Measurements from ENCODE around the gene MOB3A. TPM values are rescaled to one million over a fixed set of nuclear protein-coding genes. Genes with fewer than 3 reads are reported as not detected.
A peak's percentile ranks its signal among the peaks of the same experiment; 100 is the strongest.

Gene MOB3A
- total and polyA plus RNA-seq, 9 of the 15 experiments (the other 6 are each of a cell fraction or from before 2014, with no cell fraction given), result 1.1 to 24.1 (median 6.0) TPM

GRCh38 chr19:2059422-2060201 lies 36.5 kb downstream of the MOB3A start (continued):
- TF ChIP-seq MAX (CRISPR knock-in tag; IDR thresholded peaks at IDR 0.05) (peak; percentile 95), ZNF146 (CRISPR knock-in tag; IDR thresholded peaks at IDR 0.05; ENCODE audit: unreplicated experiment) (no peak), RBFOX2 (IDR thresholded peaks at IDR 0.05; ENCODE audit: low read depth, low read length) (peak; percentile 97), ZNF586 (CRISPR knock-in tag; conservative IDR thresholded peaks at IDR 0.05) (peak; percentile 98), CHAMP1 (IDR thresholded peaks at IDR 0.05) (no peak), STAT6 (CRISPR knock-in tag; IDR thresholded peaks at IDR 0.05) (0 out of 2 replicates have a peak, but pooled peaks have one; percentile 23), HMG20B (CRISPR knock-in tag; IDR thresholded peaks at IDR 0.05) (no peak; the same call in 1 of the 2 replicates), CCAR2 (IDR thresholded peaks at IDR 0.05; ENCODE audit: low read depth, low read length) (no peak), TAF9B (IDR thresholded peaks at IDR 0.05; ENCODE audit: partially characterized antibody) (peak; percentile 73), SREBF2 (CRISPR knock-in tag; IDR thresholded peaks at IDR 0.05) (no peak), ZNF780A (CRISPR knock-in tag; IDR thresholded peaks at IDR 0.05) (peak; percentile 69; the same call in 1 of the 2 replicates), YBX1 (IDR thresholded peaks at IDR 0.05) (no peak), NR4A1 (CRISPR knock-in tag; IDR thresholded peaks at IDR 0.05) (peak; percentile 4; the same call in 1 of the 2 replicates), NR4A1 (tag; IDR thresholded peaks at IDR 0.05) (peak; percentile 94), ZNF133 (CRISPR knock-in tag; IDR thresholded peaks at IDR 0.05) (0 out of 2 replicates have a peak, but pooled peaks have one; percentile 6), LCOR (CRISPR knock-in tag; IDR thresholded peaks at IDR 0.05) (peak; percentile 79), SP2 (IDR thresholded peaks at IDR 0.05; ENCODE audit: extremely low read depth, low read depth, low read length, poor library complexity, severe bottlenecking) (no peak), ZNF24 (IDR thresholded peaks at IDR 0.05) (0 out of 2 replicates have a peak, but pooled peaks have one; percentile 25), CEBPB (tag; IDR thresholded peaks at IDR 0.05) (peak; percentile 93), E2F4 (CRISPR knock-in tag; IDR thresholded peaks at IDR 0.05; ENCODE audit: low read depth) (no peak), ELF2 (CRISPR knock-in tag; IDR thresholded peaks at IDR 0.05) (peak; percentile 60; the same call in 1 of the 2 replicates)
- TF ChIP-seq, protein P1, sequence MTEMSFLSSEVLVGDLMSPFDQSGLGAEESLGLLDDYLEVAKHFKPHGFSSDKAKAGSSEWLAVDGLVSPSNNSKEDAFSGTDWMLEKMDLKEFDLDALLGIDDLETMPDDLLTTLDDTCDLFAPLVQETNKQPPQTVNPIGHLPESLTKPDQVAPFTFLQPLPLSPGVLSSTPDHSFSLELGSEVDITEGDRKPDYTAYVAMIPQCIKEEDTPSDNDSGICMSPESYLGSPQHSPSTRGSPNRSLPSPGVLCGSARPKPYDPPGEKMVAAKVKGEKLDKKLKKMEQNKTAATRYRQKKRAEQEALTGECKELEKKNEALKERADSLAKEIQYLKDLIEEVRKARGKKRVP (CRISPR knock-in tag; IDR thresholded peaks at IDR 0.05), result peak; percentile 100

Data from K562 (cell line).